Activated CD4-positive, alpha-beta T cell treated with anti-CD3 and anti-CD28 coated beads, Interleukin-2, amount 10 ng/mL, durations not matched to agents 7 days and 5 days (primary cell): ENCODE measurements around the gene BTD. TPM values are rescaled to one million over a fixed set of nuclear protein-coding genes. Genes with fewer than 3 reads are reported as not detected.
"Not testable (repeated sequence)": the region's sequence is repeated elsewhere in the genome, so short reads cannot be mapped to it uniquely, and the experiment has no call there.

Experiments used
- CTCF ChIA-PET: fragments of 350-600 bp; sonication (Branson Sonifier 250); formaldehyde crosslinking; loops from one replicate; lab custom pipeline; 2021; ENCODE audit warnings: antibody characterized with exemption; lab: Charles Lee
- POLR2A ChIA-PET: fragments of 350-600 bp; sonication (Branson Sonifier 250); formaldehyde crosslinking; loops from one replicate; lab custom pipeline; 2021; ENCODE audit warnings: antibody characterized with exemption; lab: Charles Lee
- DNase-seq: peaks from one replicate; pipeline ENCODE4 v3.0.0-alpha.2; 2020
- H3K27ac Mint-ChIP-seq: one replicate; pipeline ENCODE4 v1.8.0; 2021; ENCODE audit warnings: mild to moderate bottlenecking, moderate library complexity, mixed read lengths
- H3K27me3 Mint-ChIP-seq: one replicate; pipeline ENCODE4 v1.8.0; 2021; ENCODE audit warnings: mixed read lengths
- H3K36me3 Mint-ChIP-seq: one replicate; pipeline ENCODE4 v1.8.0; 2021; ENCODE audit warnings: low read depth, mixed read lengths
- H3K4me1 Mint-ChIP-seq: one replicate; pipeline ENCODE4 v1.8.0; 2021; ENCODE audit warnings: mixed read lengths
- H3K4me3 Mint-ChIP-seq: one replicate; pipeline ENCODE4 v1.8.0; 2021; ENCODE audit warnings: mild to moderate bottlenecking, moderate library complexity, mixed read lengths
- H3K9me3 Mint-ChIP-seq: one replicate; pipeline ENCODE4 v1.8.0; 2021; ENCODE audit warnings: mixed read lengths
- total RNA-seq, 2 experiments: library from RNA; stranded (reverse); gene quantifications; one replicate each; pipeline ENCODE4 v1.2.3, GENCODE V29; 2021

BTD gene
- total RNA-seq, 2 experiments from 2014 or later = 6.6 to 8.1 TPM

GRCh38 chr3:15611018-15611417 lies 9.5 kb downstream of the BTD start:
- Mint-ChIP-seq H3K9me3 (no peaks in the 10 kb centered on the region), H3K4me3 (no peak overlapping the region), H3K36me3 (no peaks in the 10 kb centered on the region), H3K4me1 (no peaks in the 10 kb centered on the region), H3K27me3 (no peaks in the 10 kb centered on the region), H3K27ac (no peak overlapping the region)
- POLR2A ChIA-PET = no interaction called here
- DNase-seq = no peak
- CTCF ChIA-PET = no interaction called here

- POLR2A ChIA-PET = no interaction called here
- H3K4me1 Mint-ChIP-seq = no peaks in the 10 kb centered on the region
- no peak overlapping the region for H3K27ac Mint-ChIP-seq
- H3K27me3 Mint-ChIP-seq = no peaks in the 10 kb centered on the region
- H3K9me3 Mint-ChIP-seq = no peaks in the 10 kb centered on the region
- no peak for DNase-seq
- H3K4me3 Mint-ChIP-seq = no peak overlapping the region
- CTCF ChIA-PET = interaction anchor here (0.7 to 1.4 kb wide), 3 partner anchors 10 to 152 kb away, joined by 3 to 4 read pairs (median 3); partner anchors contain the start of genes BTD and HACL1
- H3K36me3 Mint-ChIP-seq = no peaks in the 10 kb centered on the region
Observed at GRCh38 chr3:15612001-15612400, 10.5 kb downstream of the BTD start.

- CTCF ChIA-PET = interaction anchor here (0.6 to 0.7 kb wide), 3 partner anchors 13 to 833 kb away, joined by 3 to 4 read pairs (median 4); no protein-coding TSS in a partner anchor
- Mint-ChIP-seq H3K36me3 (peaks cover 11% of the 10 kb centered on the region), H3K27ac (no peak overlapping the region), H3K4me1 (no peaks in the 10 kb centered on the region), H3K27me3 (no peaks in the 10 kb centered on the region), H3K9me3 (peaks cover 10% of the 10 kb centered on the region), H3K4me3 (no peak overlapping the region)
- POLR2A ChIA-PET = no interaction called here
- no peak for DNase-seq
Observed at GRCh38 chr3:15614958-15615357, 13.4 kb downstream of the BTD start.

- Mint-ChIP-seq H3K36me3 (peaks cover 17% of the 10 kb centered on the region), H3K9me3 (peaks cover 19% of the 10 kb centered on the region), H3K4me3 (no peak overlapping the region), H3K4me1 (no peaks in the 10 kb centered on the region), H3K27me3 (no peaks in the 10 kb centered on the region), H3K27ac (no peak overlapping the region)
- ChIA-PET POLR2A (no interaction called here), CTCF (interaction anchor here (0.6 kb wide), 1 partner anchor 47 kb away, joined by 3 read pairs; no protein-coding TSS in a partner anchor)
- DNase-seq = no peak
Observed at GRCh38 chr3:15616053-15616452, 14.5 kb downstream of the BTD start.

- DNase-seq, H3K27me3 Mint-ChIP-seq, POLR2A ChIA-PET, H3K27ac Mint-ChIP-seq, CTCF ChIA-PET, H3K4me3 Mint-ChIP-seq: not testable (repeated sequence)
- peaks cover 16% of the 10 kb centered on the region for H3K4me1 Mint-ChIP-seq
- H3K9me3 Mint-ChIP-seq = peaks cover 39% of the 10 kb centered on the region
- peaks cover 42% of the 10 kb centered on the region for H3K36me3 Mint-ChIP-seq
Observed at GRCh38 chr3:15619659-15620464, 18.3 kb downstream of the BTD start.

- CTCF ChIA-PET = no interaction called here
- no peak overlapping the region for H3K4me3 Mint-ChIP-seq
- DNase-seq = no peak
- H3K27me3 Mint-ChIP-seq = no peaks in the 10 kb centered on the region
- POLR2A ChIA-PET = interaction anchor here (0.6 kb wide), 1 partner anchor 272 kb away, joined by 3 read pairs; no protein-coding TSS in a partner anchor
- H3K36me3 Mint-ChIP-seq = peaks cover 42% of the 10 kb centered on the region
- H3K9me3 Mint-ChIP-seq = peaks cover 42% of the 10 kb centered on the region
- H3K4me1 Mint-ChIP-seq = peaks cover 21% of the 10 kb centered on the region
- peak overlapping the region; percentile 55 for H3K27ac Mint-ChIP-seq
Observed at GRCh38 chr3:15623535-15624440, 22.2 kb downstream of the BTD start.

DNA sequence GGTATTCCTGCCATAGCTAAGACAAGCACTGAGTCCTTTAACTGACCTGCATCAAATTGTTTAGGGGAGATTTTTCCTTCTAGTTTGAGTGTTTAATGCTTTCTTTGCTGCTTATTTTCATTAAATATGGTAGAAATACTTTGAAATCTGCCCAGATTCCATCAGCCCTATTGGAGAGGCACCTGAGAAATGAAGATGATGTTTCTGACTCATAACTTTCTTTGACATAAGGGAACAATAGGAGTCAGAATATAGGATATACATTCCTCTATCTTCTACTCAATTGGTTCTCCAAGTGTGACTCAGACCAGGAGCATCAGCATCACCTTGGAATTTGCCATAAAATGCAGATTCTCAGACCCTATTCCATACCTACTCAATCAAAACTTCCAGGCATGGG lies 27.4 kb downstream of the BTD start:
- H3K4me1 Mint-ChIP-seq = peaks cover 32% of the 10 kb centered on the region
- H3K27me3 Mint-ChIP-seq = no peaks in the 10 kb centered on the region
- H3K9me3 Mint-ChIP-seq = peaks cover 4% of the 10 kb centered on the region
- POLR2A ChIA-PET = no interaction called here
- H3K36me3 Mint-ChIP-seq = peaks cover 5% of the 10 kb centered on the region
- CTCF ChIA-PET = interaction anchor here (1.1 to 2.5 kb wide), 3 partner anchors 20 to 180 kb away, joined by 3 to 9 read pairs (median 3); no protein-coding TSS in a partner anchor
- H3K4me3 Mint-ChIP-seq = no peak overlapping the region
- no peak overlapping the region for H3K27ac Mint-ChIP-seq
- DNase-seq = no peak

DNA sequence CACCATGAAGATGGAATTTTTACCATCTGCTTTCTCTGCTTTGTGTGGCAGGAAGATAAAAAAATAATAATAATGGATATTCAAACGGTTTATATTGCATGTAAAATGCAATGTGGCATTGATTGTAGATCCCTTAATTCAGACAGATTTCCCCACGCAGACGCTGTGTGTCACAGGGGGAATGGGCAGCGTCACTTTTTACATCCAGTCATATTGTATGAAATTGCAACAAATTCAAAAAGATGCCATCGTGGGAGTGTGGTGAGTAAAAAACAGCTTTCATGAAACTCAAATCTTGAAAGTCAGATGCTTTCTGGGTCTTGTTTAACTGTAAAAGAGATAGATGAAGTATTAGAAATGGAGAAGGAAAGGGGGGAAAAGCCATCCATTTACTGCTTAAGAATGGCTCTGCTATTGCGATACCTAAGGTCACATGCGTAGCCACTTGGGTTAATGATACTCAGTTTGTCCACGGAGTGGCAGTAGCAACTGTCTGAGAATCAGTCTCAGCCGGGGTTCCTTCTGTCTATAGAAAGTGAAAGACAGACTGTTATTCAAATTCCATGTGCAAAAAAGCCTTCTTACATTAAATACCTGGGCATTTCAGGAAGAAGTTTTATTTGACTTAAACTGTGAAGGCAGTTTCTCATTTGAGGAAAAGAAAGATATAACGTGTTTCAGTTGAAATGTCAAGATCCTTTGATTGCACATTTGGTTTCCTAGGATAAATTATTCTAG lies 28.5 kb downstream of the BTD start:
- peaks cover 22% of the 10 kb centered on the region for H3K4me1 Mint-ChIP-seq

GRCh38 chr3:15630646-15631350 lies 29.3 kb downstream of the BTD start:
- POLR2A ChIA-PET = no interaction called here
- H3K4me3 Mint-ChIP-seq = no peak overlapping the region

More for the DNA sequence above, 28.5 kb downstream of the BTD start:
- ChIA-PET CTCF (interaction anchor here (0.7 to 2.5 kb wide), 9 partner anchors 13 to 186 kb away, joined by 3 to 9 read pairs (median 4); no protein-coding TSS in a partner anchor), POLR2A (no interaction called here)
- peak; percentile 83 for DNase-seq
- Mint-ChIP-seq H3K27ac (no peak overlapping the region), H3K36me3 (no peaks in the 10 kb centered on the region), H3K9me3 (peaks cover 2% of the 10 kb centered on the region), H3K4me3 (peak overlapping the region; percentile 11), H3K27me3 (no peaks in the 10 kb centered on the region)

DNA sequence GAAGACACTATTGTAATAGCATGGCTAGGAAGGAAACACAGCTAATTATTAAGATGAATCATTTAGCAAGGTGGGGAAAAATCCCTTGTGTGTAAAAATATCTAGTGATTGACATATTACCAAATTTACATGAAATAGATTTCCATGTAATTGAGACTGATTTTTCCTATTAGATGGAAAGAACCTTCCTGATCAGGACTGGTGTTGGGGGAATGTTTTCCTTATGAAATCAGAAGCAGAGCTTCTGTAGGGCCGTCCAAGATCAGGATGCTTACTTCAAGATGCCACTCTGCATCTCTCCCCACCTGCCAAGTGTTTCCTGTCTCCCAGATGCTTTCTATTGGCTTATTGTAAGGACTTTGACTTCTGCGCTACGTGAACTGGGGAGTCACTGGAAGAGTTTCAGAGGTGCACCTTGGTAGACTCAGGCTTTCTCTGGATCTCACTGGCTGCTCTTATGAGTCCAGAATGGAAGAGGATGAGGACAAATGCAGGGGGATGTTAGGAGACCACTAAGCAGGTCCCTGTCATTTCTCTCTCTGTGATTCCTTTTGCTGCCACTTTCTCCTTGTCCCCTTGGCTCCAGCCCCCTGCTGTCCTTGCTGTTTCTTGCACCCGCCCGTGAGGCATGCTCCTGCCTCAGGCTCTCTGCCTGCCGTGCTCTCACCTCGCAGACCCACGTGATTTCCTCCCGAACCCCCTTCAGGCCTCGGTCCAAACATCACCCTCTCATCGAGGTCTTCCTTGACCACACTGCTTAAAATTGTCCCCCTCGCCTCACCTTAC lies 30.1 kb downstream of the BTD start:
- ChIA-PET POLR2A (no interaction called here), CTCF (interaction anchor here (0.6 to 1.6 kb wide), 2 partner anchors 12 to 166 kb away, joined by 4 read pairs; no protein-coding TSS in a partner anchor)
- Mint-ChIP-seq H3K9me3 (no peaks in the 10 kb centered on the region), H3K27me3 (no peaks in the 10 kb centered on the region), H3K36me3 (no peaks in the 10 kb centered on the region), H3K27ac (no peak overlapping the region), H3K4me3 (no peak overlapping the region), H3K4me1 (peaks cover 26% of the 10 kb centered on the region)
- DNase-seq = no peak

More at GRCh38 chr3:15630646-15631350, 29.3 kb downstream of the BTD start:
- H3K4me1 Mint-ChIP-seq = peaks cover 20% of the 10 kb centered on the region
- H3K36me3 Mint-ChIP-seq = no peaks in the 10 kb centered on the region
- no peak for DNase-seq
- CTCF ChIA-PET = interaction anchor here (0.6 to 2.5 kb wide), 9 partner anchors 12 to 186 kb away, joined by 3 to 9 read pairs (median 4); no protein-coding TSS in a partner anchor
- H3K27me3 Mint-ChIP-seq = no peaks in the 10 kb centered on the region
- no peak overlapping the region for H3K27ac Mint-ChIP-seq
- peaks cover 1% of the 10 kb centered on the region for H3K9me3 Mint-ChIP-seq

GRCh38 chr3:15632212-15632580 lies 30.7 kb downstream of the BTD start:
- CTCF ChIA-PET = interaction anchor here (0.6 kb wide), 1 partner anchor 165 kb away, joined by 4 read pairs; no protein-coding TSS in a partner anchor
- H3K4me3 Mint-ChIP-seq = no peak overlapping the region
- no peaks in the 10 kb centered on the region for H3K9me3 Mint-ChIP-seq
- peaks cover 32% of the 10 kb centered on the region for H3K4me1 Mint-ChIP-seq
- H3K27ac Mint-ChIP-seq = no peak overlapping the region
- DNase-seq = no peak
- POLR2A ChIA-PET = no interaction called here
- H3K36me3 Mint-ChIP-seq = no peaks in the 10 kb centered on the region
- H3K27me3 Mint-ChIP-seq = no peaks in the 10 kb centered on the region
